Skeletal muscle satellite cell (primary cell): ENCODE data around the gene TANC1.
"Not testable (repeated sequence)": the region's sequence is repeated elsewhere in the genome, so short reads cannot be mapped to it uniquely, and the experiment has no call there.

Experiments
- H3K27me3 ChIP-seq: 2 replicates; pipeline ENCODE4 v1.7.0; 2013; ENCODE audit warnings: low read length; ENCODE audit not compliant: control insufficient read depth, insufficient read depth
- H3K36me3 ChIP-seq: 2 replicates; pipeline ENCODE4 v1.7.0; 2013; ENCODE audit warnings: mild to moderate bottlenecking, control low read depth, low read length; ENCODE audit not compliant: insufficient read depth
- H3K4me1 ChIP-seq: 2 replicates; pipeline ENCODE4 v1.7.0; 2013; ENCODE audit warnings: low read length; ENCODE audit not compliant: control insufficient read depth, insufficient read depth
- H3K4me2 ChIP-seq: 2 replicates; pipeline ENCODE4 v1.7.0; 2013; ENCODE audit warnings: mild to moderate bottlenecking, low read length
- H3K4me3 ChIP-seq: 2 replicates; pipeline ENCODE4 v1.7.0; 2013; ENCODE audit warnings: low read length
- H3K9ac ChIP-seq: 2 replicates; pipeline ENCODE4 v1.7.0; 2013; ENCODE audit warnings: mild to moderate bottlenecking, low read depth, low read length, moderate library complexity
- H3K9me3 ChIP-seq: replicated peaks from 2 replicates; pipeline ENCODE4 v1.7.0; 2013; ENCODE audit warnings: mild to moderate bottlenecking, control low read depth, low read length

The TANC1 gene

DNA sequence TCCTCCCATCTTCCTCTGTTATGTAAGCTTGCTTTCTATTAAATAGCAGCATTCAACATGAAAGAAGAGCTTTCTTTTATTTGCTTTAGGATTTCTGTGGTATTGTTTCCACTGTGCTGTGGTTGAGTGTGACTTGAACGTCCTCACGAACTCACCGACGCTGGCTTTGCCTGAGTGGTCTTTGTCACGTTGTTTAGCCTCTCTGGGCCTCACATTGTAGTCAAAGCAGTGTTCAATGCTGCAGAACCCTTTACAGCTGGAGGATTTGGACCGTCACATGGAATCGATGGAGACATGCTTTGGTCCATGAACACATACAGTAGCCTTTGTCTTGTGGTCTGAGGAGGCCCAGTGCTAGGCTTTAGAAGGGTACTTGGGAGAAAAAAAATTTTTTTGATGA, 66.3 kb downstream of the TANC1 start:
- Histone ChIP-seq H3K36me3 (no peaks in the 10 kb centered on the region), H3K9me3 (no peaks in the 10 kb centered on the region), H3K4me1 (peaks cover 17% of the 10 kb centered on the region), H3K9ac (no peak overlapping the region), H3K4me3 (no peak overlapping the region), H3K27me3 (no peaks in the 10 kb centered on the region), H3K4me2 (no peak overlapping the region)

DNA sequence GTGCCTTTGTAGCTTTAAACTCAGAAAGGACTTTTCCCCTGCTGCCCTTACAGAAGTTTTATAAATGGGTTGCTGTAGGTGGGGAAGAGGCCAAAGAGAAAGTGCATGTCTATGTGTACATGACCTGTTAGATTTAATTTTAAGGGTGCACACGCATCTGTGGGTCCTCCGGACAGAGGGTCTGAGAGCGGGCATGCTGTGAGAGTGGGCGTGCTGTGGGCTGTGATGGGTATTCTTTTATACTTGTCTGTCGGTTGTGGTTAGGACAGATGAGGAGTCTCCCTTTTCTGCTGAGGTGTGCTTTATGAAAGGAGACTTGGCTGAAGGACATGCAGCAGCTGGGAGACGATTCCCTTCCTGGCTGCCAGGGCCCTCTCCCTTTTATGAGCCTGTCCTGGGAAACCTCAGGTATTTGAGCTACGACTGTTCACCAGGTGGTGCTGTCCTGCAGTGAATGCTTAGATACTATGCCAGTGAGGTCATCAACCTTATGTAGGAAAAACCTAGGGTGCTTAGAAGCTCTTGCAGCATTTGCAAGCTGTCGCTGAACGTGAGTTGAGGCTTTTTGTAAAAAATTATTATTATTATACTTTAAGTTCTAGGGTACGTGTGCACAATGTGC, 67.5 kb downstream of the TANC1 start:
- Histone ChIP-seq H3K9ac (no peak overlapping the region), H3K4me3 (no peak overlapping the region), H3K4me1 (peaks cover 6% of the 10 kb centered on the region), H3K36me3 (no peaks in the 10 kb centered on the region), H3K9me3 (no peaks in the 10 kb centered on the region), H3K27me3 (no peaks in the 10 kb centered on the region), H3K4me2 (no peak overlapping the region)

DNA sequence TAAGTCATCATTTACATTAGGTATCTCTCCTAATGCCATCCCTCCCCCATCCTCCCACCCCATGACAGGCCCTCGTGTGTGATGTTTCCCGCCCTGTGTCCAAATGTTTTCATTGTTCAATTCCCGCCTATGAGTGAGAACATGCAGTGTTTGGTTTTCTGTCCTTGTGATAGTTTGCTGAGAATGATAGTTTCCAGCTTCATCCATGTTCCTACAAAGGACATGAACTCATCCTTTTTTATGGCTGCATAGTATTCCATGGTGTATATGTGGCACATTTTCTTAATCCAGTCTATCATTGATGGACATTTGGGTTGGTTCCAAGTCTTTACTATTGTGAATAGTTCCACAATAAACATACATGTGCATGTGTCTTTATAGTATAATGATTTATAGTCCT, 68.0 kb downstream of the TANC1 start:
- not testable (repeated sequence) for H3K9ac ChIP-seq, H3K4me1 ChIP-seq, H3K4me2 ChIP-seq, H3K4me3 ChIP-seq, H3K36me3 ChIP-seq, H3K27me3 ChIP-seq, H3K9me3 ChIP-seq

DNA sequence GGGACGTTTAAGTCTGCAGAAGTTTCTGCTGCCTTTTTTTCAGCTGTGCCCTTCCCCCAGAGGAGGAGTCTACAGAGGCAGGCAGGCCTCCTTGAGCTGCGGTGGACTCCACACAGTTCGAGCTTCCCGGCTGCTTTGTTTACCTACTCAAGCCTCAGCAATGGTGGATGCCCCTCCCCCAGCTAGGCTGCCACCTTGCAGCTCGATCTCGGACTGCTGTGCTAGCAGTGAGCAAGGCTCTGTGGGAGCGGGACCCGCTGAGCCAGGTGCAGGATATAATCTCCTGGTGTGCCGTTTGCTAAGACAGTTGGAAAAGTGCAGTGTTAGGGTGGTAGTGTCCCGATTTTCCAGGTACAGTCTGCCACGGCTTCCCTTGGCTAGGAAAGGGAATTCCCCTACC, 72.9 kb downstream of the TANC1 start:
- not testable (repeated sequence) for H3K4me2 ChIP-seq, H3K4me3 ChIP-seq, H3K36me3 ChIP-seq, H3K9ac ChIP-seq, H3K9me3 ChIP-seq, H3K27me3 ChIP-seq
- H3K4me1 ChIP-seq = peaks cover 16% of the 10 kb centered on the region

DNA sequence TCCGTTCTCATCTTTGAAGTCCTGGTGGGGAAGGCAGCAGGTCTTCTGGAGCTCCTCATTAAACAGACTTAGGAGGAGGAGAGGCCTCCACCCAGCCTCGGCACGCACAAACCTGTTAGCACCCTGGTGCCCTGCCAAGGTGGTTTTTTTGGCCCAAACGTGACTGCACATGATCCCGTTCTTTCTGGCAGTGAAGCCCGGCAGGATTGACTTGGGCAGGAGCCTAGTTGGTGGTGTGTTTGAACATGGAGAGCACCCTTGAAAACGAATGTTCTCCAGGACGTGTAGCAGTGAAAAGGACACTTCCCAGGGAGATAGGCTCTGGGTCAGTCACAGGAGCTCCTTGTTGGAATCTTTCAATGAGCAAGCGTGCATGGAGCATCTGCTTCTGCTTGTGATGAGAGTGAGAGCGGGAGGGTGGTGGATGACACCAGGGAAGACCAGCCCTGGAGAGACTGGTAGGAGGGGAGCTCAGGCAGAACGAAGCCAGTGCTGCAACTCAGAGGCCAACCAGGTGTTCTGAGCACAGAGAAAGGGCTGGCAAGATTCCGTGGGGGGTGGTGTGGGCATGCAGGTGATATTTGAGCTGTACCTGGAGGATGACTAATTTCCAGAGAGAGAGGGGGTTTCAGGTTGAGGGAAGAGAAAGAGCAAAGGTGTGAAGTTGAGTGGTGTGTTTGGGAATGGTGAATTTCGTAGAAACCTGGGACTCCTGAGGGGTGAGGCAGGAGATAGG, 73.8 kb downstream of the TANC1 start:
- Histone ChIP-seq H3K4me2 (no peak overlapping the region), H3K9ac (no peak overlapping the region), H3K27me3 (no peaks in the 10 kb centered on the region), H3K4me3 (no peak overlapping the region), H3K9me3 (no peaks in the 10 kb centered on the region), H3K36me3 (no peaks in the 10 kb centered on the region), H3K4me1 (peaks cover 25% of the 10 kb centered on the region)

DNA sequence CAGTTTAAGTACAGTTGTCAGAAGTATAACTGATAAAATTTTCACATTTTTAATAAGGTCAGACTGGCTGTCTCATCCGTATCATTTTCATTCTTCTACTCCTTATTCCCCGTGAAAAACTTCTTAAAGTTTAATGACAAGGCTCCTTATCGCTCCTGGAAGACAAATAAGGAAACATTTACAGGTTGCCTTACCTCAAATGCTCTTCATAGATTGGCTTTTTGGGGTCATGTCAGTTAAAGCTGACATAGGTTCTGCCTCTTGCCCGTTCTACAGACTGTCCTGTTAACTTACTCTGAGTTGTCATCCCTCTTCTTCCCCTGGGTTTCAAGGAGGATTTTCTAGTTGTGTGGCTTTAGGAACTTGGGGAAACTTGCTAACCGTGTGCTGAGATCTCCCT, 75.3 kb downstream of the TANC1 start:
- Histone ChIP-seq H3K4me1 (peaks cover 29% of the 10 kb centered on the region), H3K36me3 (no peaks in the 10 kb centered on the region), H3K9ac (no peak overlapping the region), H3K9me3 (no peaks in the 10 kb centered on the region), H3K4me2 (no peak overlapping the region), H3K4me3 (no peak overlapping the region), H3K27me3 (no peaks in the 10 kb centered on the region)

DNA sequence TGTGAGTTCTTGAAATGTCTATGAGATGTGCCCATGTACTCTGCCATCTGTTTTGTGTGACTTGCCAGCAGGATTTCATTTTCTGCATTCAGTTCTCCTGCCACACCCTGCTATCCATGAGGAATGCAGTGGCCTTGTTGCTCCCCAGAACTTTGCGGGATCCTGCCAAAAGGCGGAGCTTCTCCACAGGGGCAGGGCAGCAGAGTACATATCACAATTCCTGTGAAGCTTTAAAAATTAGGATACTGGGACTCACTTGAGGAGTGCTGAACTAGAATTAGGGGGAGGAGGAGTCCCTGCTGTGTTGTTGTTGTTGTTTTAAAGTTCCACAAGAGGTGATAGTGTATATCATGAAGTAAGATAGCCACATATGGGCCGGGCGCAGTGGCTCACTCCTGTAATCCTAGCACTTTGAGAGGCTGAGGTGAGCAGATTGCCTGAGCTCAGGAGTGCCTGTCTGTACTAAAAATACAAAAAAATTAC, 76.4 kb downstream of the TANC1 start:
- no peak overlapping the region for H3K4me2 ChIP-seq
- H3K36me3 ChIP-seq = no peaks in the 10 kb centered on the region
- no peak overlapping the region for H3K4me3 ChIP-seq
- no peaks in the 10 kb centered on the region for H3K9me3 ChIP-seq
- peaks cover 32% of the 10 kb centered on the region for H3K4me1 ChIP-seq
- H3K27me3 ChIP-seq = no peaks in the 10 kb centered on the region
- H3K9ac ChIP-seq = no peak overlapping the region

DNA sequence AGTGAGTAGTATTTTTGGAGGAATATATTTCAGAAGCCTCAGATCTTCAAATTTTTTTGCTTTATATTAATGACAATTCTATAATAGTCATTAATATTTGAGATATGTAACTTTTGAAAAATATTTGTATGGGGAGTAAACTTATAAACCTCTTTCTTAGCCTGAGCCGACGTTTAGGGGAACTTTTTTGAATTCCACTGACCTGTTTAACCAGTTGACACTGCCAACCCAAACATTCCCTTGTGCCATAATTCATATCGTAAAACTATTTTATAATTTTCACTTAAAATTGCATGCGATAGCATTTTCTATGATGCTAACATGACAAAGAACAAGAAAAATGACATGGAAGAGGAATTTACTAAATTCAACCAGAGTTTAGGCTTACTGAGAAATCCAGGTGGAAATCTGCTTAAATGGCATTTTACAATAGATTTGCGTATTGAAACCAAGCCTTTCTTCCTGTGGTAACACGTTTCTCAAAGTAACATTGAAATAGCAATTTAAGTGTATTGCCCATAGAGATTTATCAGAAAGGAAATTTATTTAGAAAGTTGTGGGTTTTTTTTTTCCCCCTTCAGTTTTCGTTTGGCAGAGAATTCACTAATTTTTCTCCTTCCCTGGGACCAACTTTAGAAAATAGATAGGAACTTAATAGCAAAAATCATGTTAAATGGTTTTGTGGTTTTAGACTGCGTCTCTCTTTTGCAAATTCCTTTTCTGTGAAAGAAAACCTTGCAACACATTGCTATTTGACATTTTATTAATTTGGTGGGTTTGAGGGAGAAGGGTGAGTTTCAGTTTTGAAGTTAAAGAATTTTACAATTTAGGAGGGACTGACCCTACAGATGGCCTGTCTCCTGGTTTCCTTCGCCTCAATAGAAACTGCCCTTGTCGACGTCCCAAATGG, 77.4 kb downstream of the TANC1 start:
- no peak overlapping the region for H3K9ac ChIP-seq
- H3K4me2 ChIP-seq = no peak overlapping the region
- H3K27me3 ChIP-seq = no peaks in the 10 kb centered on the region
- H3K9me3 ChIP-seq = no peaks in the 10 kb centered on the region
- no peak overlapping the region for H3K4me3 ChIP-seq
- peaks cover 32% of the 10 kb centered on the region for H3K4me1 ChIP-seq
- H3K36me3 ChIP-seq = no peaks in the 10 kb centered on the region

DNA sequence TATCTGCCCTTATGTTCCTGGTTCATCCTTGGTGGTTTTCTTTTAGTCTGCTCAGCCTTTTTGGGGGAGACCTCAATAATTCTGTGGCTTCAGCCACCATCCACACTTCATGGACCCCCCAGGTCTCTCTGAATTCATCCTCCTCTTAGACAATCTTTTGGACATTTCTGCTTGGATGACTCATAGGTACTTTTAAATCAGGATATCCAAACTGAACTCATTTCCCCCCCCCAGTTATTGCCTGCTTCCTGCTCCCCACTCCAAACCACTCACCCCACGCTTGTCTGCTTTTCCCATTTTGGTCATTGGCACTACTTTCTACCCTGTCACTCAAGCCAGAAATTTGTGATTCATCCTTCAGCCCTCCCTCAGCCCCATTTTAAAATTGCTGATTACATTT, 78.5 kb downstream of the TANC1 start:
- Histone ChIP-seq H3K4me3 (no peak overlapping the region), H3K9me3 (no peaks in the 10 kb centered on the region), H3K4me1 (peaks cover 40% of the 10 kb centered on the region), H3K27me3 (no peaks in the 10 kb centered on the region), H3K4me2 (peak overlapping the region; percentile 17), H3K9ac (no peak overlapping the region), H3K36me3 (no peaks in the 10 kb centered on the region)

DNA sequence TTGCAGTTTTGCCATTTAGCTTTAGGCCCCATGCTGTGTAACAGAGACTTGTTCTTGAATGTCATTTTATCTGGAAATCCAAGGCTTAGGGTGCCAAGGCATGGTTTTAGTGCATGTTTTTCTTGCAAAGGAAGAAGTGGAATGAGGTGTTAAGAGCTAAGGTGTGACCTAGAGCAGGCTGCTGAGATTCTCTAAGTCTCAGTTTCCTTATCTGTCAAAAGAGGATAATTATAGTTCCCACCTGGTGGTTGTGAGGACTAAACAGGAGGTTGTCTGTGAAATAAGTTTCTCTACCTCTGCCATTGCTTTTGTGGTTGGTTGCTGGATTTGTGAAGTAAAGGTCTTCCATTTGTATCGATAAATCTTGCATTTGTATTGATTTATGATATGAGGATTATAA, 82.0 kb downstream of the TANC1 start:
- H3K36me3 ChIP-seq = no peaks in the 10 kb centered on the region
- H3K27me3 ChIP-seq = no peaks in the 10 kb centered on the region
- H3K9ac ChIP-seq = no peak overlapping the region
- H3K4me2 ChIP-seq = no peak overlapping the region
- peaks cover 37% of the 10 kb centered on the region for H3K4me1 ChIP-seq
- no peaks in the 10 kb centered on the region for H3K9me3 ChIP-seq
- H3K4me3 ChIP-seq = no peak overlapping the region

DNA sequence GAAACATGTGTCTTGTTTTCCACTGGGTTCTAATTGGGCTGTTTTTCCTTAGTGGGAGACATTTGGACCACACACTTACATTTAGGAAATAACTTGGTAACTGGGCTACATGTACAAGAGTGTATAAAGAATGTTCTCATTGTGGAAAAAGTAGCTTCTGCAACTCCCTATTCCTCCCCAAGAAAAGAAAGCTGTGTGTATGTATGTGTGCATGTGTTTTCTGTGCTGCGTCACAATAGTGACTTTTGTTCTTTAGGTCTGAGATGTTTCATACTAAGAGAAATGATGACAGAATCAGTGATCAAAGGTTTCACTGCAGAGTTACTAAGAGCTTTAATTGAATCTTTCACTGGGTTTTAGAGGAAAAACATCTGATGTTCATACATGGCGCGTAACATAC, 82.7 kb downstream of the TANC1 start:
- Histone ChIP-seq H3K4me2 (no peak overlapping the region), H3K4me1 (peaks cover 30% of the 10 kb centered on the region), H3K9ac (no peak overlapping the region), H3K27me3 (no peaks in the 10 kb centered on the region), H3K9me3 (no peaks in the 10 kb centered on the region), H3K36me3 (no peaks in the 10 kb centered on the region), H3K4me3 (no peak overlapping the region)
